GM12878 (cell line): ENCODE data around the gene MAST4. TPM values are rescaled to one million over a fixed set of nuclear protein-coding genes. Genes with fewer than 3 reads are reported as not detected.

Experiments
- ATAC-seq: fragments of 200-7000 bp; cut with Tn5 transposase; 3 replicates; pipeline ENCODE4 v1.9.1; 2020; ENCODE audit warnings: mild to moderate bottlenecking, moderate library complexity
- BruUV-seq: library from RNA; stranded (reverse); fragments of 400-500 nt; replicated peaks from 2 replicates; lab custom pipeline; 2021; lab: Mats Ljungman, UMichigan
- CTCF ChIA-PET: fragments of 300-600 bp; sonication (Branson Sonifier 250); formaldehyde crosslinking; extraction: SDS; loops from one replicate; lab custom pipeline; 2021; ENCODE audit warnings: inconsistent platforms; lab: Yijun Ruan, JAX
- POLR2A ChIA-PET: fragments of 350-600 bp; formaldehyde crosslinking; extraction: SDS; loops from one replicate; lab custom pipeline; 2021; ENCODE audit warnings: inconsistent platforms; lab: Charles Lee
- RAD21 ChIA-PET: fragments of 300-600 bp; sonication (Branson Sonifier 250); formaldehyde crosslinking; loops from one replicate; lab custom pipeline; 2023; ENCODE audit warnings: antibody characterized with exemption; ENCODE audit not compliant: unreplicated experiment; lab: Charles Lee
- SMC1A ChIA-PET: fragments of 300-600 bp; sonication (Branson Sonifier 250); formaldehyde crosslinking; loops from one replicate; lab custom pipeline; 2023; ENCODE audit not compliant: unreplicated experiment, uncharacterized antibody; lab: Charles Lee
- DNase-seq: peaks from one replicate; pipeline ENCODE4 v3.0.0-alpha.2; 2011; ENCODE audit warnings: low read depth, low spot score
- FAIRE-seq: peaks from 3 replicates; lab custom pipeline; 2011; peaks lifted over from hg19 to GRCh38; lab: Jason Lieb, UNC
- H2AFZ ChIP-seq: 2 replicates; pipeline ENCODE4 v1.6.0; 2011; ENCODE audit warnings: low read depth, low read length, control low read depth; ENCODE audit not compliant: control insufficient read depth
- H3K27ac ChIP-seq: 2 replicates; pipeline ENCODE4 v1.5.1; 2011; ENCODE audit warnings: control low read depth; ENCODE audit not compliant: control insufficient read depth, insufficient read depth
- H3K27me3 ChIP-seq, 2 experiments: replicated peaks in 1 of 2; 2 replicates each; pipeline versions ENCODE4 v1.6.0 to v1.6.1; 2011; ENCODE audit warnings: low read length in 1 of 2; ENCODE audit not compliant: control insufficient read depth in 2 of 2, insufficient read depth in 2 of 2
- H3K36me3 ChIP-seq, 2 experiments: 2 replicates each; pipeline ENCODE4 v1.5.1; 2011; ENCODE audit warnings: low read length in 1 of 2; ENCODE audit not compliant: control insufficient read depth in 2 of 2, insufficient read depth in 2 of 2
- H3K4me1 ChIP-seq: 2 replicates; pipeline ENCODE4 v1.6.1; 2011; ENCODE audit warnings: mild to moderate bottlenecking, low read length, moderate library complexity, mixed read lengths; ENCODE audit not compliant: control insufficient read depth, insufficient read depth
- H3K4me2 ChIP-seq: 2 replicates; pipeline ENCODE4 v1.6.0; 2011; ENCODE audit warnings: control low read depth; ENCODE audit not compliant: control insufficient read depth, insufficient read depth
- H3K4me3 ChIP-seq: fragments of 200-600 bp; sonication (generic); 2 replicates; pipeline ENCODE4 v1.5.1; 2016
- H3K79me2 ChIP-seq: 2 replicates; pipeline ENCODE4 v1.6.0; 2011; ENCODE audit warnings: low read length; ENCODE audit not compliant: control insufficient read depth, insufficient read depth
- H3K9ac ChIP-seq: 2 replicates; pipeline ENCODE4 v1.8.0; 2011; ENCODE audit warnings: low read length, control low read depth, mixed read lengths; ENCODE audit not compliant: control insufficient read depth, insufficient read depth
- H3K9me3 ChIP-seq: replicated peaks from 3 replicates; pipeline ENCODE4 v1.5.1; 2011; ENCODE audit warnings: mild to moderate bottlenecking, low read length; ENCODE audit not compliant: control insufficient read depth, insufficient read depth
- H4K20me1 ChIP-seq: 2 replicates; pipeline ENCODE4 v1.6.0; 2011; ENCODE audit not compliant: control insufficient read depth, insufficient read depth
- CEBPZ ChIP-seq: fragments of 150-350 bp; IDR thresholded peaks from 2 replicates; pipeline ENCODE4 v1.6.1; 2016; ENCODE audit warnings: low read depth, low read length
- GABPA ChIP-seq: IDR thresholded peaks from 2 replicates; pipeline ENCODE4 v1.6.1; 2014; ENCODE audit warnings: antibody characterized with exemption, low read depth, mild to moderate bottlenecking, inconsistent platforms
- PRDM15 ChIP-seq: fragments of 450-650 bp; formaldehyde crosslinking; IDR thresholded peaks from 2 replicates; pipeline ENCODE4 v1.4.0; 2020; ENCODE audit warnings: mild to moderate bottlenecking, moderate library complexity
- TBL1XR1 ChIP-seq: IDR thresholded peaks from 2 replicates; pipeline ENCODE4 v1.6.1; 2012; ENCODE audit warnings: low read depth, low read length, improper control_type of control experiment
- TCF7 ChIP-seq: IDR thresholded peaks from 2 replicates; pipeline ENCODE4 v1.6.1; 2014; ENCODE audit warnings: antibody characterized with exemption, borderline replicate concordance
- ZBTB11 ChIP-seq: fragments of 450-650 bp; formaldehyde crosslinking; IDR thresholded peaks from 2 replicates; pipeline ENCODE4 v1.5.0; 2022; ENCODE audit warnings: mild to moderate bottlenecking, missing genetic modification characterization
- in situ Hi-C: fragments of 300-500 bp; cut with MboI; formaldehyde crosslinking; loops from 9 replicates; pipeline ENCODE4 v1.14.3; 2018; ENCODE audit warnings: mixed read lengths
- intact Hi-C: fragments of 100-400 bp; cut with micrococcal nuclease; formaldehyde crosslinking; loops from one replicate; pipeline ENCODE4 v1.14.2; 2022; ENCODE audit not compliant: unreplicated experiment
- polyA plus RNA-seq, 11 experiments: library from polyadenylated mRNA; depleted of rRNA in 4 of 11; unstranded in 6 of 11; stranded (reverse) in 5 of 11; fragments of >200 nt; fragmentation: Nextera tagmentation in 4 of 11; fragmentation: Illumina TruSeq in 1 of 11; extraction: Ambion mirVana in 4 of 11; extraction: Trizol in 1 of 11; gene quantifications; 1 replicate in 1 of 11; 2 replicates in 10 of 11; pipeline versions ENCODE4 v1.2.1 to v1.2.3, GENCODE V29; 2011 to 2016; ENCODE audit warnings: inconsistent platforms in 2 of 11, missing spikeins in 2 of 11, low read depth in 1 of 11
- total RNA-seq, 4 experiments: library from RNA; depleted of rRNA in 3 of 4; stranded (reverse); fragments of >200 nt in 3 of 4; fragmentation: Illumina TruSeq in 1 of 4; extraction: Trizol in 1 of 4; gene quantifications; 2 replicates each; pipeline versions ENCODE4 v1.2.1 to v1.2.3, GENCODE V29; 2013 to 2021

Gene MAST4
- total and polyA plus RNA-seq, 10 of the 15 experiments (the other 5 are each of a cell fraction or from before 2014, with no cell fraction given), result 0.02 to 1.6 (median 0.29) TPM; not detected in 1

- RAD21 ChIA-PET, result no interaction called here
- H3K4me1 ChIP-seq, result no peaks in the 10 kb centered on the region
- FAIRE-seq (no peak), DNase-seq (no peak), ATAC-seq (no peak)
- H3K4me3 ChIP-seq, result no peak overlapping the region
- H4K20me1 ChIP-seq, result no peaks in the 10 kb centered on the region
- in situ Hi-C loops (no loop called here), intact Hi-C loops (no loop called here)
- no peak for TF ChIP-seq GABPA
- TF ChIP-seq ZBTB11 (CRISPR knock-in tag), result no peak
- no peak for TF ChIP-seq TBL1XR1
- TF ChIP-seq TCF7, result no peak
- TF ChIP-seq CEBPZ, result no peak
- no peak for TF ChIP-seq PRDM15
- SMC1A ChIA-PET, result no interaction called here
- no peaks in the 10 kb centered on the region for H3K36me3 ChIP-seq
- H3K79me2 ChIP-seq, result no peaks in the 10 kb centered on the region
- CTCF ChIA-PET, result no interaction called here
- POLR2A ChIA-PET, result no interaction called here
- H3K9me3 ChIP-seq, result no peaks in the 10 kb centered on the region
- H3K27me3 ChIP-seq, result no peaks in the 10 kb centered on the region; a peak in 1 of 4 replicates
- H3K27ac ChIP-seq, result no peak overlapping the region
- H2AFZ ChIP-seq, result no peak overlapping the region
- H3K9ac ChIP-seq, result no peak overlapping the region
- BruUV-seq, result no TSS peak
- no peak overlapping the region for H3K4me2 ChIP-seq
These were observed 502.5 kb downstream of the MAST4 start for GRCh38 chr5:67098656-67099055.
